Measurements from ENCODE around the gene RFX2. TPM values are rescaled to one million over a fixed set of nuclear protein-coding genes. Genes with fewer than 3 reads are reported as not detected.

Gene RFX2
- total and polyA plus RNA-seq, 10 of the 15 experiments (the other 5 are each of a cell fraction or from before 2014, with no cell fraction given) = 3.2 to 9.8 (median 4.7) TPM

- no peak for TF ChIP-seq CEBPZ (IDR thresholded peaks at IDR 0.05; ENCODE audit: low read depth, low read length)
- TF ChIP-seq RBBP5 (conservative IDR thresholded peaks at IDR 0.05) = no peak
- no peak for TF ChIP-seq PAX5 (IDR thresholded peaks at IDR 0.05; ENCODE audit: borderline replicate concordance, low read depth, low read length)
Observed at GRCh38 chr19:6141217-6141616, 30.9 kb upstream of the RFX2 start (continued).

DNA sequence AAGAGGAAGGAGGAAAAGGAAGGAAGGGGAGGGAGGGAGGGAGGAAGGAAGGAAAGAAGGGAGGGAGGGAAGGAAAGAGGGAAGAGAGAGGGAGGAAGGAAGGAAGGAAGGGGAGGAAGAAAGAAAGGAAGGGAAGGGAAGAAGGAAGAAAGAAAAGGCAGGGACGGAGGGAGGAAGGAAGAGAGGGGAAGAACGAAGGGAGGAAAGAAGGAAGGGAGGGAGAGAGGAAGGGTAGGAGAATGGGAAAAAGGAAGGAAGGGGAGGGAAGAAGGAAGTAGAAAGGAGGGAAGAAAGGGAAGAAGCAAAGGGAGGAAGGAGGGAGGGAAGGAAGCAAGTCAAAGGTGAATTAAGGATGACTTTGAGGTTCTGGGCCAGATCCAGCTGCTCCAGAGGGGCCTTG lies 28.2 kb upstream of the RFX2 start:
- RAD21 ChIA-PET (ENCODE audit: unreplicated experiment) = no interaction called here
- ATAC-seq = no peak
- Histone ChIP-seq H3K4me3 (no peak overlapping the region), H2AFZ (ENCODE audit: control insufficient read depth, low read depth, low read length) (no peak overlapping the region), H3K27me3 (replicated peaks in 1 of 2; ENCODE audit: control insufficient read depth in 2 of 2, insufficient read depth in 2 of 2, low read length in 1 of 2) (no peaks in the 10 kb centered on the region), H3K9ac (ENCODE audit: control insufficient read depth, insufficient read depth, low read length) (no peak overlapping the region), H3K79me2 (ENCODE audit: control insufficient read depth, insufficient read depth, low read length) (no peaks in the 10 kb centered on the region), H3K36me3 (ENCODE audit: control insufficient read depth in 2 of 2, insufficient read depth in 2 of 2, low read length in 1 of 2) (no peaks in the 10 kb centered on the region), H4K20me1 (ENCODE audit: control insufficient read depth, insufficient read depth) (no peaks in the 10 kb centered on the region), H3K4me2 (ENCODE audit: control insufficient read depth, insufficient read depth) (no peak overlapping the region), H3K27ac (ENCODE audit: control insufficient read depth, insufficient read depth) (no peak overlapping the region), H3K9me3 (replicated peaks; ENCODE audit: control insufficient read depth, insufficient read depth, low read length) (no peaks in the 10 kb centered on the region; the same call in 2 of the 3 replicates), H3K4me1 (ENCODE audit: control insufficient read depth, insufficient read depth, low read length) (no peaks in the 10 kb centered on the region)
- 19% methylated on average over 2 of the region's 2 CpGs for WGBS (ENCODE audit: insufficient coverage, insufficient replicate concordance, low lambda C conversion rate, missing lambda C conversion rate)
- CTCF ChIA-PET = interaction anchor here (1.2 to 1.4 kb wide), 2 partner anchors 11 to 30 kb away, joined by 3 read pairs; no protein-coding TSS in a partner anchor
- BruUV-seq (replicated peaks) = no TSS peak
- FAIRE-seq = no peak
- intact Hi-C loops (cut with micrococcal nuclease; ENCODE audit: unreplicated experiment) (no loop called here), in situ Hi-C loops (cut with MboI) (no loop called here)
- DNase-seq (ENCODE audit: low read depth, low spot score) = no peak
- SMC1A ChIA-PET (ENCODE audit: uncharacterized antibody, unreplicated experiment) = no interaction called here
- POLR2A ChIA-PET = interaction anchor here (0.6 kb wide), 1 partner anchor 59 kb away, joined by 3 read pairs; no protein-coding TSS in a partner anchor
- TF ChIP-seq, protein P1, sequence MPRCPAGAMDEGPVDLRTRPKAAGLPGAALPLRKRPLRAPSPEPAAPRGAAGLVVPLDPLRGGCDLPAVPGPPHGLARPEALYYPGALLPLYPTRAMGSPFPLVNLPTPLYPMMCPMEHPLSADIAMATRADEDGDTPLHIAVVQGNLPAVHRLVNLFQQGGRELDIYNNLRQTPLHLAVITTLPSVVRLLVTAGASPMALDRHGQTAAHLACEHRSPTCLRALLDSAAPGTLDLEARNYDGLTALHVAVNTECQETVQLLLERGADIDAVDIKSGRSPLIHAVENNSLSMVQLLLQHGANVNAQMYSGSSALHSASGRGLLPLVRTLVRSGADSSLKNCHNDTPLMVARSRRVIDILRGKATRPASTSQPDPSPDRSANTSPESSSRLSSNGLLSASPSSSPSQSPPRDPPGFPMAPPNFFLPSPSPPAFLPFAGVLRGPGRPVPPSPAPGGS (IDR thresholded peaks at IDR 0.05; ENCODE audit: borderline replicate concordance, insufficient read depth, low read depth, low read length, poor library complexity, severe bottlenecking) = no peak
- TF ChIP-seq MEF2A (IDR thresholded peaks at IDR 0.05; ENCODE audit: insufficient read depth, low read depth, low read length) (no peak), SMAD5 (IDR thresholded peaks at IDR 0.05; ENCODE audit: low read depth) (no peak), TAF1 (IDR thresholded peaks at IDR 0.05; ENCODE audit: borderline replicate concordance, low read depth, low read length) (no peak), BHLHE40 (IDR thresholded peaks at IDR 0.05; ENCODE audit: borderline replicate concordance in 1 of 2, low read depth in 2 of 2, low read length in 1 of 2) (no peak), EP300 (IDR thresholded peaks at IDR 0.05; ENCODE audit: borderline replicate concordance in 1 of 2, control insufficient read depth in 1 of 2, low read depth in 2 of 2, low read length in 2 of 2) (no peak)
- TF ChIP-seq, protein P2, sequence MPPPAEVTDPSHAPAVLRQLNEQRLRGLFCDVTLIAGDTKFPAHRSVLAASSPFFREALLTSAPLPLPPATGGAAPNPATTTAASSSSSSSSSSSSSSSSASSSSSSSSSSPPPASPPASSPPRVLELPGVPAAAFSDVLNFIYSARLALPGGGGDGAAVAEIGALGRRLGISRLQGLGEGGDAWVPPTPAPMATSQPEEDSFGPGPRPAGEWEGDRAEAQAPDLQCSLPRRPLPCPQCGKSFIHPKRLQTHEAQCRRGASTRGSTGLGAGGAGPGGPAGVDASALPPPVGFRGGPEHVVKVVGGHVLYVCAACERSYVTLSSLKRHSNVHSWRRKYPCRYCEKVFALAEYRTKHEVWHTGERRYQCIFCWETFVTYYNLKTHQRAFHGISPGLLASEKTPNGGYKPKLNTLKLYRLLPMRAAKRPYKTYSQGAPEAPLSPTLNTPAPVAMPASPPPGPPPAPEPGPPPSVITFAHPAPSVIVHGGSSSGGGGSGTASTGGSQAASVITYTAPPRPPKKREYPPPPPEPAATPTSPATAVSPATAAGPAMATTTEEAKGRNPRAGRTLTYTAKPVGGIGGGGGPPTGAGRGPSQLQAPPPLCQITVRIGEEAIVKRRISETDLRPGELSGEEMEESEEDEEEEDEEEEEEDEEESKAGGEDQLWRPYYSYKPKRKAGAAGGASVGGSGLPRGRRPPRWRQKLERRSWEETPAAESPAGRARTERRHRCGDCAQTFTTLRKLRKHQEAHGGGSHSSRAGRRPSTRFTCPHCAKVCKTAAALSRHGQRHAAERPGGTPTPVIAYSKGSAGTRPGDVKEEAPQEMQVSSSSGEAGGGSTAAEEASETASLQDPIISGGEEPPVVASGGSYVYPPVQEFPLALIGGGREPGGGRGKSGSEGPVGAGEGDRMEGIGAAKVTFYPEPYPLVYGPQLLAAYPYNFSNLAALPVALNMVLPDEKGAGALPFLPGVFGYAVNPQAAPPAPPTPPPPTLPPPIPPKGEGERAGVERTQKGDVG (CRISPR knock-in tag; IDR thresholded peaks at IDR 0.05) = no peak
